Posterior cingulate gyrus (tissue), 11 donors: ENCODE results near the gene SLC18A3.

Experiments
- DNase-seq, 10 donors: peaks; one replicate each; pipeline versions ENCODE4 v3.0.0 to v3.0.0-alpha.2; 2020 to 2021; ENCODE audit warnings: mixed read lengths in 3 of 10
- intact Hi-C: fragments of 100-400 bp; cut with DNase I; formaldehyde crosslinking; loops from one replicate; pipeline ENCODE4 v1.15.1; 2023

SLC18A3 gene

GRCh38 chr10:49610114-49610457 is at the start of gene SLC18A3:
TSS of gene SLC18A3 (plus strand) at chr10:49610310. CDS start at chr10:49610741, 431 bp downstream.
- intact Hi-C loops = no loop called here
- no peak for DNase-seq

- no peak for DNase-seq
- intact Hi-C loops = no loop called here
Measured at GRCh38 chr10:49560526-49560925, 49.6 kb upstream of the SLC18A3 start.

GRCh38 chr10:49562893-49563292 is 47.2 kb upstream of the SLC18A3 start:
- no peak for DNase-seq
- intact Hi-C loops = no loop called here

GRCh38 chr10:49564461-49565009 is 45.6 kb upstream of the SLC18A3 start:
- intact Hi-C loops = no loop called here
- DNase-seq = no peak

GRCh38 chr10:49567810-49568209 is 42.3 kb upstream of the SLC18A3 start:
- DNase-seq = no peak
- intact Hi-C loops = no loop called here

GRCh38 chr10:49568235-49568634 is 41.9 kb upstream of the SLC18A3 start:
- no peak for DNase-seq
- intact Hi-C loops = no loop called here

GRCh38 chr10:49569031-49569631 is 41.0 kb upstream of the SLC18A3 start:
- DNase-seq = no peak
- intact Hi-C loops = no loop called here

- DNase-seq = no peak
- intact Hi-C loops = no loop called here
Measured at GRCh38 chr10:49571388-49571787, 38.7 kb upstream of the SLC18A3 start.

- intact Hi-C loops = no loop called here
- DNase-seq = no peak
Measured at GRCh38 chr10:49572594-49573114, 37.5 kb upstream of the SLC18A3 start.

- no peak for DNase-seq
- intact Hi-C loops = no loop called here
Measured at GRCh38 chr10:49575489-49576072, 34.5 kb upstream of the SLC18A3 start.

- no peak for DNase-seq
- intact Hi-C loops = no loop called here
Measured at GRCh38 chr10:49577182-49577925, 32.8 kb upstream of the SLC18A3 start.

- no peak for DNase-seq
- intact Hi-C loops = no loop called here
Measured at GRCh38 chr10:49578392-49578791, 31.7 kb upstream of the SLC18A3 start.

GRCh38 chr10:49579621-49580020 is 30.5 kb upstream of the SLC18A3 start:
- intact Hi-C loops = no loop called here
- no peak for DNase-seq

- no peak for DNase-seq
- intact Hi-C loops = no loop called here
Measured at GRCh38 chr10:49585387-49585786, 24.7 kb upstream of the SLC18A3 start.

GRCh38 chr10:49587981-49588380 is 22.1 kb upstream of the SLC18A3 start:
- intact Hi-C loops = no loop called here
- DNase-seq = no peak

- DNase-seq = peak in 8 of 10 donors; percentile 53 to 92 (median 64)
- intact Hi-C loops = loop anchor here (5.0 to 10.0 kb wide), 2 partner anchors 322 to 634 kb away; no protein-coding TSS in a partner anchor
Measured at GRCh38 chr10:49592726-49593563, 17.2 kb upstream of the SLC18A3 start.

- peak in 1 of 10 donors; percentile 55 for DNase-seq
- intact Hi-C loops = loop anchor here (5.0 to 10.0 kb wide), 2 partner anchors 321 to 634 kb away; no protein-coding TSS in a partner anchor
Measured at GRCh38 chr10:49593564-49593875, 16.6 kb upstream of the SLC18A3 start.

GRCh38 chr10:49593998-49594397 is 16.1 kb upstream of the SLC18A3 start:
- peak in 1 of 10 donors; percentile 53 for DNase-seq
- intact Hi-C loops = loop anchor here (5.0 to 10.0 kb wide), 2 partner anchors 321 to 633 kb away; no protein-coding TSS in a partner anchor

GRCh38 chr10:49594594-49594993 is 15.5 kb upstream of the SLC18A3 start:
- peak in 7 of 10 donors; percentile 48 to 90 (median 62) for DNase-seq
- intact Hi-C loops = loop anchor here (5.0 to 10.0 kb wide), 2 partner anchors 320 to 633 kb away; no protein-coding TSS in a partner anchor
